ENCODE measurements around the gene ZSWIM6. TPM values are rescaled to one million over a fixed set of nuclear protein-coding genes. Genes with fewer than 3 reads are reported as not detected.

Gene ZSWIM6
- total RNA-seq, 1 experiment from 2014 or later, result 12.9 TPM

DNA sequence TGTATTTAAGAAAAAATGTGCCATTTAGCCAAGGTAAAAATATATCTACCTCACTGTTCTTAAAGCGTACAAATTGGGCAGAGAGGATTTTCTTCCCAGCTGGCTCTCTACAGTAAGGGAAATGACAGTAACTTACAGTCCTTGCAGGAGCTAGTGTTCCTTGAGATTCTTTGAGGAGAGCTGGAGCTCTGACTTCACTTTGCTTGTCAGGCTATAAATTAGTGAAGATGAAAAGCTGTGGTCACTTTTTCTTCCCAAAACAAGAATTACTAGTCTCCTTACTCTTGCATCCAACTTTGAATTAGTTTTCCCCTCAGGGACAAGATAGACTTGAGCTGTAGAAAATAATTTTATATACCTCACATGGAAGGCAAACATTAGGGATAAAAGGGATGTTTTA lies 129.9 kb downstream of the ZSWIM6 start:
- BruUV-seq (replicated peaks), result no TSS peak
- intact Hi-C loops (cut with micrococcal nuclease; ENCODE audit: unreplicated experiment), result no loop called here
- 0 out of 2 replicates have a peak, but pooled peaks cover 3% of the 10 kb centered on the region for H4K20me1 ChIP-seq (ENCODE audit: insufficient read depth)
- H3K4me1 ChIP-seq (replicated peaks; ENCODE audit: insufficient read depth), result no peaks in the 10 kb centered on the region; the same call in 1 of the 2 replicates
- H3K4me2 ChIP-seq, result no peak overlapping the region
- H3K27me3 ChIP-seq (ENCODE audit: insufficient read depth, low read depth), result no peaks in the 10 kb centered on the region
- H3K79me2 ChIP-seq (ENCODE audit: low read depth), result peaks cover 28% of the 10 kb centered on the region
- POLR2A ChIA-PET (ENCODE audit: unreplicated experiment), result interaction anchor here (0.5 kb wide), 1 partner anchor 21 kb away, joined by 3 read pairs; no protein-coding TSS in a partner anchor
- H3K36me3 ChIP-seq (ENCODE audit: low read depth), result no peaks in the 10 kb centered on the region
- no peak overlapping the region for H3K4me3 ChIP-seq
- CTCF ChIA-PET, result no interaction called here
- no peak overlapping the region for H3K27ac ChIP-seq
- no peaks in the 10 kb centered on the region for H3K9me2 ChIP-seq (ENCODE audit: insufficient read depth)
- H3K9me3 ChIP-seq (ENCODE audit: insufficient read depth, low read depth), result no peaks in the 10 kb centered on the region
- no peaks in the 10 kb centered on the region for H3F3A ChIP-seq (ENCODE audit: insufficient read depth, low read depth)
- TF ChIP-seq, protein P1, sequence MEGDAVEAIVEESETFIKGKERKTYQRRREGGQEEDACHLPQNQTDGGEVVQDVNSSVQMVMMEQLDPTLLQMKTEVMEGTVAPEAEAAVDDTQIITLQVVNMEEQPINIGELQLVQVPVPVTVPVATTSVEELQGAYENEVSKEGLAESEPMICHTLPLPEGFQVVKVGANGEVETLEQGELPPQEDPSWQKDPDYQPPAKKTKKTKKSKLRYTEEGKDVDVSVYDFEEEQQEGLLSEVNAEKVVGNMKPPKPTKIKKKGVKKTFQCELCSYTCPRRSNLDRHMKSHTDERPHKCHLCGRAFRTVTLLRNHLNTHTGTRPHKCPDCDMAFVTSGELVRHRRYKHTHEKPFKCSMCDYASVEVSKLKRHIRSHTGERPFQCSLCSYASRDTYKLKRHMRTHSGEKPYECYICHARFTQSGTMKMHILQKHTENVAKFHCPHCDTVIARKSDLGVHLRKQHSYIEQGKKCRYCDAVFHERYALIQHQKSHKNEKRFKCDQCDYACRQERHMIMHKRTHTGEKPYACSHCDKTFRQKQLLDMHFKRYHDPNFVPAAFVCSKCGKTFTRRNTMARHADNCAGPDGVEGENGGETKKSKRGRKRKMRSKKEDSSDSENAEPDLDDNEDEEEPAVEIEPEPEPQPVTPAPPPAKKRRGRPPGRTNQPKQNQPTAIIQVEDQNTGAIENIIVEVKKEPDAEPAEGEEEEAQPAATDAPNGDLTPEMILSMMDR (conservative IDR thresholded peaks at IDR 0.05), result no peak
- TF ChIP-seq EZH2 (IDR thresholded peaks at IDR 0.05; ENCODE audit: low read depth), result no peak
- DNase-seq, result no peak
- no peak overlapping the region for H2AFZ ChIP-seq

DNA sequence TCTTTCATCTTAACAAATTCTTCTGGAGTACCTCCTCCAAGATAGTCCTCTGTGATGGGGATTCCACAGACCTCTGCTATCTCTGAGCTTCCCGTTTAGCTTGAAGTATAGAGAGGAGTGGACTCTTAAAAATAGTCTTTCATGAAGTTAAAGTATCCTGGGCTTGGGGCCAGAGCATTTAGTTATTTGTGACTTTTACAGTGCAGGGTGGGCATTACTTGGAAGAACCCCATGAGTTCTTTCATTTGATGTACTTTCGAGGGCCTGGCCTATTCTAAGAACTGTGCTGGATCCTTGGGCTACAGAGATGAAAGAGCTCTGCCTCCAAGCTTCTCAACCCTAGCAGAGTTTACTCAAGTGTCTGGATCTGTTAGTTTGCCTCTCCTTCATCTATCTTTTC lies 131.5 kb downstream of the ZSWIM6 start:
- ChIA-PET POLR2A (ENCODE audit: unreplicated experiment) (no interaction called here), CTCF (no interaction called here)
- BruUV-seq (replicated peaks), result no TSS peak
- H3K36me3 ChIP-seq (ENCODE audit: low read depth), result no peaks in the 10 kb centered on the region
- H3K79me2 ChIP-seq (ENCODE audit: low read depth), result peaks cover 38% of the 10 kb centered on the region
- no peak overlapping the region for H3K27ac ChIP-seq
- no peak overlapping the region for H3K4me3 ChIP-seq
- no peak overlapping the region for H3K4me2 ChIP-seq
- no peaks in the 10 kb centered on the region for H3K27me3 ChIP-seq (ENCODE audit: insufficient read depth, low read depth)
- no peak for TF ChIP-seq EZH2 (IDR thresholded peaks at IDR 0.05; ENCODE audit: low read depth)
- TF ChIP-seq, protein P1 (conservative IDR thresholded peaks at IDR 0.05), result no peak
- H3F3A ChIP-seq (ENCODE audit: insufficient read depth, low read depth), result peaks cover 5% of the 10 kb centered on the region; the same call in 1 of the 2 replicates
- H2AFZ ChIP-seq, result no peak overlapping the region
- DNase-seq, result no peak
- intact Hi-C loops (cut with micrococcal nuclease; ENCODE audit: unreplicated experiment), result no loop called here
- H4K20me1 ChIP-seq (ENCODE audit: insufficient read depth), result 0 out of 2 replicates have a peak, but pooled peaks cover 3% of the 10 kb centered on the region
- peaks cover 10% of the 10 kb centered on the region for H3K4me1 ChIP-seq (replicated peaks; ENCODE audit: insufficient read depth)
- no peaks in the 10 kb centered on the region for H3K9me2 ChIP-seq (ENCODE audit: insufficient read depth)
- H3K9me3 ChIP-seq (ENCODE audit: insufficient read depth, low read depth), result no peaks in the 10 kb centered on the region

DNA sequence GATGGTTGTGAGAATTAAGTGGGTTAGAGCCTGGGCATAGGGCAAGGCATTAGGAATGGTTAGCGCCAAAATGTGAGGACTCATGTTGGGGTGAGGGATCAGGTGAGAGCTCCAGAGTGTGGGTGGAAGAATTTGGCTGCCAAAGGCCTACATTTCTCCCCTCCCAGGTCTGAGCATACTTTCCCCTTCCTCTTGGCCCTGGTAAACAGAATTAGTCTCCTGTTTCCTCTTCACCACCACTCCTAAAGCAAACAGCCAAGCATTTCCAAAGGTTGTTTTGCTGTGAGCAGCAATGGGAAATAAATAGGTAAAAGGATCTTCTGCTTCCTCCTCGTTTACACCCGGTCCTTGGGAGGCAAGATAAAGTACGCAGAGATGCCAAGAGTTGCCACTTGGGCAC lies 132.5 kb downstream of the ZSWIM6 start:
- intact Hi-C loops (cut with micrococcal nuclease; ENCODE audit: unreplicated experiment), result no loop called here
- CTCF ChIA-PET, result no interaction called here
- H3K4me1 ChIP-seq (replicated peaks; ENCODE audit: insufficient read depth), result peaks cover 10% of the 10 kb centered on the region

More for the DNA sequence above, 132.5 kb downstream of the ZSWIM6 start:
- Histone ChIP-seq H3K27ac (no peak overlapping the region), H3K79me2 (ENCODE audit: low read depth) (peaks cover 40% of the 10 kb centered on the region), H3K9me2 (ENCODE audit: insufficient read depth) (no peaks in the 10 kb centered on the region), H3K36me3 (ENCODE audit: low read depth) (no peaks in the 10 kb centered on the region), H3F3A (ENCODE audit: insufficient read depth, low read depth) (peaks cover 5% of the 10 kb centered on the region; the same call in 1 of the 2 replicates), H3K27me3 (ENCODE audit: insufficient read depth, low read depth) (no peaks in the 10 kb centered on the region), H3K9me3 (ENCODE audit: insufficient read depth, low read depth) (no peaks in the 10 kb centered on the region), H3K4me3 (no peak overlapping the region), H3K4me2 (no peak overlapping the region), H4K20me1 (ENCODE audit: insufficient read depth) (0 out of 2 replicates have a peak, but pooled peaks cover 3% of the 10 kb centered on the region), H2AFZ (no peak overlapping the region)
- no TSS peak for BruUV-seq (replicated peaks)
- no peak for DNase-seq
- TF ChIP-seq EZH2 (IDR thresholded peaks at IDR 0.05; ENCODE audit: low read depth), result no peak
- TF ChIP-seq, protein P1 (conservative IDR thresholded peaks at IDR 0.05), result no peak
- POLR2A ChIA-PET (ENCODE audit: unreplicated experiment), result no interaction called here
